Femur (tissue), 1 donor: Measurements from ENCODE around the gene RNF167.
"Not testable (repeated sequence)": the region's sequence is repeated elsewhere in the genome, so short reads cannot be mapped to it uniquely, and the experiment has no call there.

ENCODE experiments used
- DNase-seq: peaks from one replicate; pipeline ENCODE4 v3.0.0-alpha.2; 2017

The RNF167 gene

DNA sequence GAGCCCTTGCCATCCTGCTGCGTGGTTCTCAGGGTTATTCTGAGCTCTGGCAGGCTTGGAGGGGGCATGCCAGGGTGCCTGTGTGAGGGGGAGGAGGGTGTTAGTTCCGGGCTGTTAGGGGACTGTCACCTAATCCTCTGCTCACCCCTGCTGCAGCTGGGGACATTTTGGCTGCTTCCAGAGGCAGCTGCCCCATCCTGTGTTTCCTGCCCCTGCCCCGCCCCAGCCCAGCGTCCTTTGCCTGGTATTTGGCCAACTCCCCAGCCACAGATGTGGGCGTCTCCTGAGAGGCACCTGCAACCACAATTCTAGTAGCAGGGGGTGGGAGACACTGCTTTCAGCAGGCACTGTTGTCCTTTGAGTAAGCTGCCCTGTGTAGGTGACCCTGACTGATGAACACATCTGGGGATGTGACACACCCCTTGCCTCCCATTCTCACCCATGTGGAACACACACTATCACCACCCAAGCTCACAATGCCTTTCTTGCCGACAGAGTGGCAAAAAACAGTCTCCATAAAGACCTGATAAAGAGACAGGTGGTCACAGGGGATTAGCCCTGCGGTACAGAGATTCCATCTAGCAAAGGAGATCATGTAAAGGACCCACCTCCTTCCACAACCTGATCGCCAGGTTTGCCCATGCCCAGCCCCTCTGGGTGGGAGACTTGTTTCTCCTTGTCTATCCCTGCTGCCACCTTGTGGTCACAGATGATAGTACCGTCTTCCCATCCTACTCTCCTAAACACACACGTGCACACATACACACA is 36.8 kb upstream of the RNF167 start, which contains the start of gene CHRNE:
Gene CHRNE, minus strand, starts transcription at position 48 of the 768 bp plus-strand sequence. Its CDS starts 35 bp downstream, at position 13.
- peak; percentile 81 for DNase-seq

DNA sequence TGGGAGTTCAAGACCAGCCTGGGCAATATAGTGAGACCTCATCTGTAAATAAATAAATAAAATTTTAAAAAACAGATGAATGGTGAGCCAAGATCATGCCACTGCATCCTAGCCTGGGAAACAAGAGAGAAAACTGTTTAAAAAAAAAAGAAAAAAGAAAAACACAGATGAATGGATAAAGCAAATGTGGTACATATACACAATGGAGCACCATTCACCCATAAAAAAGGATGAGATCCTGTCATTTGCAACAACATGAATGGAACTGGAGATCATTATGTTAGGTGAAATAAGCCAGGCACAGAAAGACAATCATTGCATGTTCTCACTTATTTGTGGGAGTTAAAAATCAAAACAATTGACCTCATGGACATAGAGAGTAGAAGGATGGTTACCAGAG is 33.4 kb upstream of the RNF167 start:
- DNase-seq = not testable (repeated sequence)

DNA sequence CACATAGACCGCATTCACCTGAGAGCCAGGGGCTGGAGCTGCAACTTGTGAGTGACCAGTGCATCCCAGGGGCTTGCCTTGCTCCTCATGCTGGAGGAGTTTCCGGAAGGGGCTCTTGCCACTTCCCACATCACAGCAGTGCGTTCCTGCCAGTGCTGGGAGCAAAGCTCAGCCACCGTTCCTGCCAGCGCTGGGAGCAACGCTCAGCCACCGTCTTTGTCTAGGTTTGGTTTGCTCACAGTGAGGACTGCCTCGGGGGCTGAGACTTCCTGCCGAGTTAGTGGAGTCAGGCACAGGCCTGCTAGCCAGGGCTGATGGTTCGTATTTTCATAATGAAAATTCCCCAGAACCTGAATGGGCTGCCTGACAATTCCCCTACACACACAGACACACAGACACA is 31.8 kb upstream of the RNF167 start:
- DNase-seq = peak; percentile 51

DNA sequence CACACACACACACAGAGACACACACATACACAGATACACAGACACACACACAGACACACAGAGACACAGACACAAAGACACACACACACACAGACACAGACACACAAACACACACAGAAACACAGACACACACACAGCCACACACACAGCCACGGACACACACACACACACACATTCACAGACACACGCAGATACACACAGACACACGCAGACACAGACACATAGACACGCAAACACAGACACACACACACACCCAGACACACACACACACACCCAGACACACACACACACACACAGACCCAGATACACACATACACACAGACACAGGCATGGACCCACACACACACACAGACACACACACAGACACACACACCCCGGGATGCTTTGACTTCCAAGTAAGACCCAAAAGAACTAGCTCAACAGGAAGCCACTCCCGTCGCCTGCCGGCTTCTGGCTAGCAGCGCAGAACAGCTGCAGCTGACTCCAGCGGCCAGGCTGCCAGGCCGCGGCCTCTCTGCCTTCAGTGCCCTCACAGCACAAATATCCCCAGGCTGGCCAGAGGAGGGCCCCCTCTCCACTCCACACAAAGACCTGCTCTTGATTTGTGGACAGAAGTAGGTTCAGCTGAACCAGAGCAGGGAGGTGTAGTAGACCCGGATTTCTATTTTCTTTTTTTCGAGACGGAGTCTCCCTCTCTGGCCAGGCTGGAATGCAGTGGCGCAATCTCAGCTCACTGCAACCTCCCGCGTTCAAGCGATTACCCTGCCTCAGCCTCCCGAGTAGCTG is 31.2 kb upstream of the RNF167 start:
- DNase-seq = peak; percentile 95

DNA sequence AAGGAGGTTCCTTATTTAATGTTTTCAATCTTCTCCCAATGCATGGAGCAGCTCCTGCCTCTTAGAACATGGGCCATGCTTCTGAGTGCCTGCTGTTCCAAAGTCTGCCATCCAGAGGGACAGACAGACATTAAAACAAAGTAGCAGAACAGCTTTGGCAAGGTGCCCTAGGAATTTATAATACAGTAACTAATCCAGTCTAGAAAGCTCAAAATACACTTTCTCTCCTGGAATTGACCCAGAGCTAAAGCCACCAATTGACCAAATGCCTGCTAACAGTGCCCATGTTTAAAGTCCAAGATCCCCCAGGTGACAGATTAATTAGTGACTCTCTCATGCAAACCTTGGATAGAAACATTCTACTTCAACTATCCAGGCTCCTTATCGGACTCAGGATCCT is 26.1 kb upstream of the RNF167 start:
- DNase-seq = no peak

DNA sequence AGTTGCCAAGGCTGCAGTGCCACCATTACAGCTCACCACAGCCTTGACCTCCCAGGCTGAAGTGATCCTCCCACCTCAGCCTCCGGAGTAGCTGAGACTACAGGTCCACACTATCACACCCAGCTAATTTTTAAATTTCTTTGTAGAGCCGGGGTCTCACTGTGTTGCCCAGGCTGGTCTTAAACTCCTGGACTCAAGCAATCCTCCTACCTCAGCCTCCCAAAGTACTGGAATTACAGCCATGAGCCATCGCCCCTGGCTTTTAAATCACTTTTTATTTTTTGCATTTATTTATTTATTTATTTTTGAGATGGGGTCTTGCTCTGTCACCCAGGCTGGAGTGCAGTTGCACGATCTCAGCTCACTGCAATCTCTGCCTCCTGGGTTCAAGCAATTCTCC is 25.5 kb upstream of the RNF167 start:
- not testable (repeated sequence) for DNase-seq

DNA sequence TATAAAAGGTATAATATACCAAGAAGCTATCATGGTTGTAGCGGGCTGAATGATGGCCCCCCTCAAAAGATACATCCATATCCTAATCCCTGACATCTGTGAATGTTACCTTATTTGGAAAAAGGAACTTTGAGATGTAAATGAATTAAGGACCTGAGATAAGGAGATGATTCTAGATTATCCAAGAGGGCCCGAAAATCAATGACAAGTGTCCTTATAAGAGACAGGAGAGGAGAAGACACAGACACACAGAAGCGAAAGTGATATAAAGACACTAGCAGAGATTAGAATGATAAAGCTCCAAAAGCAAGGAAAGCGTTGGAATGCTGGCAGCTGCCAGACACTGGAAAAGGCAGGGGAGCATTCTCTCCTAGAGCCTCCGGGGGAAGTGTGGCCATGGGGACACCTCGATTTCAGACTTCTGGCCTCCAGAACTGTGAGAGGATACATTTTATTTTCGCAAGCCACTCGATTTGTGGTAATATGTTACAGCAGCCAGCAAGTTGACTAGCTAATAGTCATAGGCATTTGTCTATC is 20.5 kb upstream of the RNF167 start:
- DNase-seq = no peak

DNA sequence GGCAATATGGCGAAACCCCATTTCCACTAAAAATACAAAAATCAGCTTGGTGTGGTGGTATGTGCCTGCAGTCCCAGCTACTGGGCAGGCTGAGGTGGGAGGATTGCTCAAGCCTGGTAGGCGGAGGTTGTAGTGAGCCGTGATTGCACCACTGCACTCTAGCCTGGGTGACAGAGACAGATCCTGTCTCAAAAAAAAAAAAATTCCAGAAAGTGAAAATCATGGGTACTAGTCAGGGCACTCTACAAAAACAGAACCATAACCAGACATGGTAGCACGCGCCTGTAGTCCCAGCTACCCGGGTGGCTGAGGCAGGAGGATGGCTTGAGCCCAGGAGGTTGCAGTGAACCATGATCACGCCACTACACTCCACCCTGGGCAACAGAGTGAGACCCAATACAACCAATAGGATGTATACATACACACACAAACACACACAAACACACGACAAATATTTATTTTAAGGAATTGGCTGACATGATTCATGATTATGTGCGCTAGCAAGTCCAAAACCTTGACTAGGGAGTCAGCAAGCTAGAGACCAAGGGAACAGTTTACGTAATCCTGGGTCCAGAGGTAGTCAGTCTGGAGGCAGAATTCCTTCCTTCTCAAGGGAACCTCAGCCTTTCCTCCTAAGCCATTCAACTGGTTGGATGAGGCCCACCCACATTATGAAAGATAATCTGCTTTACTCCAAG is 19.6 kb upstream of the RNF167 start:
- no peak for DNase-seq

DNA sequence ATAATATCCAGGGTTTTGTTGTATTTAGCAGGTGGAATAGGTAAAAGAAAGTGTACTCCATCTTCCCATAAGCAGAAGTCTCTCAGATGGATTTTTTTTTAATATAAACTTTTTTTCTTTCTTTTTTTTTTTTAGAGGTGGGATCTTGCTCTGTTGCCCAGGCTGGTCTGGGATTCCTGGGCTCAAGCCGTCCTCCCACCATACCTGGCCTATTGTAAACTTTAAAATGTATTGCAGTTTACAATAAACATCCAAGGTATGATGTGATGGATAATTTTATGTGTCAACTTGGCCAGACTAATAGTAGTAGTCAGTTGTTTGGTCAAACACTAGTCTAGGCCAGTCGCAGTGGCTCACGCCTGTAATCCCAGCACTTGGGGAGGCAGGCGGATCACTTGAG is 18.7 kb upstream of the RNF167 start:
- DNase-seq = no peak

DNA sequence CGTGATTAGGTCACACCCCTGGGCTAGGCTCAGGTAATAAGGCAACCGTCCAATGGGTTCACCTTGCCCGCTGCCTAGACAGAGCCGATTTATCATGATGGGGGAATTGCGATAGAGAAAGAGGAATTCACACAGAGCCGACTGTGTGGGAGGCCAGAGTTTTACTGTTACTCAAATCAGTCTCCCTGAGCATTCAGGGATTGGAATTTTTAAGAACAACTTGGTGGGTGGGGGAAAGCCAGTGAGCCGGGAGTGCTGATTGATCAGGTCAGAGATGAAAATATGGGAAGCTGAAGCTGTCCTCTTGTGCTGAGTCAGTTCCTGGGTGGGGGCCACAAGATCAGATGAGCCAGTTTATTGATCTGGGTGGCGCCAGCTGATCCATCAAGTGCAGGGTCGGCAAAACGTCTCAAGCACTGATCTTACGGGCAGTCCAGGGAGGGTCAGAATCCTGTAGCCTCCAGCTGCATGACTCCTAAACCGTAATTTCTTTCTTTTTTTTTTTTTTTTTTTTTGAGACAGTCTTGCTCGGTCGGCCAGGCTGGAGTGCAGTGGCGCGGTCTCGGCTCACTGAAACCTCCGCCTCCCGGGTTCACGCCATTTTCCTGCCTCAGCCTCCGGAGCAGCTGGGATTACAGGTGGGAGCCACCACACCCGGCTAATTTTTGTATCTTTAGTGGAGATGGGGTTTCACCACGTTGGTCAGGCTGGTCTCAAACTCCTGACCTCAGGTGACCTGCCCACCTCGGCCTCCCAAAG is 13.3 kb upstream of the RNF167 start:
- not testable (repeated sequence) for DNase-seq

DNA sequence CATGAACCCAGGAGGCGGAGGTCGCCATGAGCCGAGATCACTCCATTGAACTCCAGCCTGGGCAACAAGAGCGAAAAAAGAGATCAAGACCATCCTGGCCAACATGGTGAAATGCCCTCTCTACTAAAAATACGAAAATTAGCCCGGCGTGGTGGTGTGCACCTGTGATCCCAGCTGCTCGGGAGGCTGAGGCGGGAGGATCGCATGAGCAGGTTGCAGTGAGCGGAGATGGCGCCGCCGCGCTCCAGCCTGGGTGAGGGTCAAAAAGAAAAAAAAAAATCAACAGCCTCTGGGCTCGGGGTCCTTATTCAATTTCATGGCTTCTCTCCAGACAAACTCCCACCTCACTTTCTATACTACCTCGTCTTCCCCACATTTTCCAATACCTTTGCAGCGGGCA is 11.2 kb upstream of the RNF167 start:
- DNase-seq = no peak

DNA sequence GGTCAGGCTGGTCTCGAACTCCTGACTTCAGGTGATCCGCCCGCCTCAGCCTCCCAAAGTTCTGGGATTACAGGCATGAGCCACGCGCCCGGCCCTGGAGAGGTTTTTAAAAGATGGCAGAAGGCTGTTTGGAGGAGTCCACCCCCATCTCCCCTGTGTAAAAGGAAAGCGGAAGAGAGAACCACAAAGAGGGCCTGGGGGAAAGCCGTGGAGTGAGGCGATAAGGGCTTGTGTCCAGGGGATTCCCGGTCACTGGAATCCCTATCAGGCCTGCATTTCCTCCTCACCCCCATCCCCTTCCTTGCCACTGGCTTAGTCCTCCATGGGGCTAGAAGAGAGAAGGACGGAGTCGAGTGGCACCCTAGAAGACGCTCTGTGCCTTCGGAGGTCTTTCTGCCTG is 8.1 kb upstream of the RNF167 start, which contains the start of gene GP1BA:
Gene GP1BA, plus strand, starts transcription at position 315 of the 400 bp plus-strand sequence. CDS start 328 bp downstream, outside the sequence.
- DNase-seq = no peak

DNA sequence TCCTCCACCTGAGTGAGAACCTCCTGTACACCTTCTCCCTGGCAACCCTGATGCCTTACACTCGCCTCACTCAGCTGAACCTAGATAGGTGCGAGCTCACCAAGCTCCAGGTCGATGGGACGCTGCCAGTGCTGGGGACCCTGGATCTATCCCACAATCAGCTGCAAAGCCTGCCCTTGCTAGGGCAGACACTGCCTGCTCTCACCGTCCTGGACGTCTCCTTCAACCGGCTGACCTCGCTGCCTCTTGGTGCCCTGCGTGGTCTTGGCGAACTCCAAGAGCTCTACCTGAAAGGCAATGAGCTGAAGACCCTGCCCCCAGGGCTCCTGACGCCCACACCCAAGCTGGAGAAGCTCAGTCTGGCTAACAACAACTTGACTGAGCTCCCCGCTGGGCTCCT is 7.3 kb upstream of the RNF167 start:
- DNase-seq = no peak

DNA sequence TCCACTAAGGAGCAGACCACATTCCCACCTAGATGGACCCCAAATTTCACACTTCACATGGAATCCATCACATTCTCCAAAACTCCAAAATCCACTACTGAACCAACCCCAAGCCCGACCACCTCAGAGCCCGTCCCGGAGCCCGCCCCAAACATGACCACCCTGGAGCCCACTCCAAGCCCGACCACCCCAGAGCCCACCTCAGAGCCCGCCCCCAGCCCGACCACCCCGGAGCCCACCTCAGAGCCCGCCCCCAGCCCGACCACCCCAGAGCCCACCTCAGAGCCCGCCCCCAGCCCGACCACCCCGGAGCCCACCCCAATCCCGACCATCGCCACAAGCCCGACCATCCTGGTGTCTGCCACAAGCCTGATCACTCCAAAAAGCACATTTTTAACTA is 6.4 kb upstream of the RNF167 start:
- DNase-seq = no peak

DNA sequence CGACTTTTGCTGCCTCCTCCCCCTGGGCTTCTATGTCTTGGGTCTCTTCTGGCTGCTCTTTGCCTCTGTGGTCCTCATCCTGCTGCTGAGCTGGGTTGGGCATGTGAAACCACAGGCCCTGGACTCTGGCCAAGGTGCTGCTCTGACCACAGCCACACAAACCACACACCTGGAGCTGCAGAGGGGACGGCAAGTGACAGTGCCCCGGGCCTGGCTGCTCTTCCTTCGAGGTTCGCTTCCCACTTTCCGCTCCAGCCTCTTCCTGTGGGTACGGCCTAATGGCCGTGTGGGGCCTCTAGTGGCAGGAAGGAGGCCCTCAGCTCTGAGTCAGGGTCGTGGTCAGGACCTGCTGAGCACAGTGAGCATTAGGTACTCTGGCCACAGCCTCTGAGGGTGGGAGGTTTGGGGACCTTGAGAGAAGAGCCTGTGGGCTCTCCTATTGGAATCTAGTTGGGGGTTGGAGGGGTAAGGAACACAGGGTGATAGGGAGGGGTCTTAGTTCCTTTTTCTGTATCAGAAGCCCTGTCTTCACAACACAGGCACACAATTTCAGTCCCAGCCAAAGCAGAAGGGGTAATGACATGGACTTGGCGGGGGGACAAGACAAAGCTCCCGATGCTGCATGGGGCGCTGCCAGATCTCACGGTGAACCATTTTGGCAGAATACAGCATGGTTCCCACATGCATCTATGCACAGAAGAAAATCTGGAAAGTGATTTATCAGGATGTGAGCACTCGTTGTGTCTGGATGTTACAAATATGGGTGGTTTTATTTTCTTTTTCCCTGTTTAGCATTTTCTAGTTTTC is 5.7 kb upstream of the RNF167 start:
- peak; percentile 53 for DNase-seq

DNA sequence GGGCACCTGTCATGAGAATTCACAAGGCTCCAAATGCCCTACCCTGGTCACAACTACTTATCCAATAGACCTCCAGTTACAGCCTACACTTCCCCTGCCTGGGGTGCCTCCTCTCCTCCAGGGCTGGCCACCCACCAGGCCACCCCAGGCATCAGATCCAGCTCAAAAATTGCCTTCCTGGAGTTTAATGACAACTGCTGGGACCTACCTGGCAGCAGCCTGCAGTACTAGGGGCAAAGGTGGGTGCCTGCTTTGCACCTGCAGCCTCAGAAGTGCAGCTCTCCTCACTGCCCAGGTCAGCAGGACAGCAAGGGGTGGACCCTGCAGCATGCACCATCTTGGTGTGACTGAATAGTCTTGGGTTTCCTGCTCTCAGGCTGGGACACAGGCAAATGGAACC is 4.4 kb upstream of the RNF167 start:
- no peak for DNase-seq

DNA sequence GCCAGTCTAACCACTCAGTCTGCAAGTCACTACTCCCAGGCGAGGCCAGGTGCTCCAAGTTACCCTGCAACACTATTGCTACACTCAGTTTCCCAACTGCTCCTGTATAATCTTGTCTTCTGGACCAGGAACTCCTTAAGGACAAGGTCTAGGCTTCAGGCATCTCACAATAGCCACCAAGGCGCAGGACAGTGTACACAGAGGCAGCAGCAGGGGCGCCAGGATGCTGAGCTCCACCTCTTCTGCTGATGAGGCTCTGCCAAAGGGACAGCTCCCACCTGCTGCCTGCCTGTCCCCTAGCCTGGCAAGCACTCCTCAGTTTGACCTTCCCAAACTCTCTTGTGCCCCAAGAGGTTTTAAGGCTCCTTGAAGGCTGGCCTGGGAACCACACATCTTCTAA is 3.6 kb upstream of the RNF167 start:
- no peak for DNase-seq

DNA sequence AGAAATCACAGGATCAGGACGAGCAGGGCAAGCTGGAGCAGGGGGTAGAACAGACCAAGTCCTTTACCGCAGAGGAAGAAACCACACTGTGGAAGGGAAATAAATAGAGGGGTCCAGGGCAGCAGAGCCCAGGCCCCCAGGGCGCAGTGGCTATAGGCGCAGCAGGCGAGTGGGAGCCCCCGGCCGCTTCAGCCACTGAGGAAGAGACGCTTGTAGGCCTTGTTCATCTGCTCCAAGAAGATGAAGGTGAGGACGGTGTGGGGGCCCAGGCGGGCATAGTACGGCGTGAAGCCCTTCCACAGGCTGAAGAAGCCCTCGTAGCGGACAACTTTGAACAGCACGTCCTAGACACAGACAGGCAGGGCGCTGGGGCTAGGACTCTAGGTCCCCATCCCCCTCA is 2.5 kb upstream of the RNF167 start:
- no peak for DNase-seq

DNA sequence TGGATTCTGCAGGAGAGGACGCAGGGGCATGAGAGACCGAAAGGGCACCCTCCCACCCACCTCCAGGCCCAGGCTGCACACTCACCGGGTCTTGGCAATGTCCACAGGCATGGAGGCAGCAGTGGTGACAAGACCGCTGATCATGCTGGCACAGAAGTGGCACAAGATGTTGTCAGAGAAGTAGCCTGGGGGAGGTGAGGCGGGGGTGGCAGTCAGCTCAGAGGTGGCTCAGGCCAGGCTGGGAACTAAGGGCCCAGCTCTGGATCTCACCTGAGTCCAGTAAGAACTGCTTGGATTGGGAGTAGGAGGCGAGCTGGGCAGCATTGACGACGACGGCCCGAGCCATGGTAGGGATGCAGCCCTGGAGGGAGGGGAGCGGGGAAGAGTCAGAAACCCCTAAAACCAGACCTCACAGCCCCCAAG is 2.0 kb upstream of the RNF167 start:
- no peak for DNase-seq

DNA sequence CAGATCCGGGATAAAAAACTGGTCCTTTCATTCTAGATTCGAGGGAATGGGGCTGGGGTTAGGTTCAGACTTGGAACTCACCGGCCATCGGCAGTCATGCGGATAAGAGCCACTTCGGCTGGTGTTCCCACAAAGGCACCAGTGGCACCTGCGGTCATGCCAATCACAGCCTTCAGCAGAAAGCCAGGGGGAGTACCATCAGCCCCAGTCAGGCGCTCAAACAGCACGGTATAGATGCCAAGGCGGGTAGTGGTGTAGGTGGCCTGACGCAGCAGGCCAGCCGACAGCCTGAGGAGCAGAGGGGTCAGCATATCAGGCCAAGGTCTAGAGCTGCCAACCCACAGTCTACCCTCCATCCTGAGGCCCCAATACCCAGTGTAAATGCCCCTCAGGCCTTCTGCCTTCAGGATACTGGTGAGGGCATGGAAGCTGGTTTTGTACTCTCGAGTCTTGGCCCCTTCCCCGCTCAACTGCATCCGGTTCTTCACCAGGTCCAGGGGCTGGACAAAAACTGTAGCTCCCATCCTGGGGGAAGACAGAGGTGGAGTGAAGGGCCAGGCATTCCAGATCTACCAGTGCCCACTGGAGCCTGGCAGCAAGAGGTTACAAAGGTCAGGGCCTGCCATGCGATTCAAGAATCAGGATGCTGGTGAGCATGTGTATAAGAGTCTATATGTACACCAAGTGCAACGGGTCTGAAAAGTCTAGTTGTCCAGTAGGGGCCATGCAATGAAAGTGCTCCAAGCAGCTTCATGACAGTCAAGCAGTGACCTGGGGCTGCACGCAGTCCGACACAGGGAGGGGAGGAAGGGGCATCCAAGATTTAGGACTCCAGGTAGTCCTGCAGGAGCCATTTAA is 1.2 kb upstream of the RNF167 start:
- DNase-seq = no peak

DNA sequence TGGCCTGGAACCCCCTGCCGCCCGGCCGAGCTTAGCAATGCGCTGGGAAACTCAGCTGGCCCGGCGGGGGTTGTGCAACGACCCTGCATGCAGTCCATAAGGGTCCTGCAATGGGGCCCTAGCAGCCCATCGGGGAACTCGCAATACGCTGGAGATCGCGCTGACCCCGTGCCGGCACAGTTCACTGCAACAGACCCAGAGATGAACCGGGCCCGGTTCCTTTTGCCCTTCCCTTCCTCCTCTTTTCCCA is 597 bp upstream of the RNF167 start:
- DNase-seq = no peak
